ENCODE measurements around the gene UBA3.
A peak's percentile ranks its signal among the peaks of the same experiment; 100 is the strongest.

Gene UBA3

DNA sequence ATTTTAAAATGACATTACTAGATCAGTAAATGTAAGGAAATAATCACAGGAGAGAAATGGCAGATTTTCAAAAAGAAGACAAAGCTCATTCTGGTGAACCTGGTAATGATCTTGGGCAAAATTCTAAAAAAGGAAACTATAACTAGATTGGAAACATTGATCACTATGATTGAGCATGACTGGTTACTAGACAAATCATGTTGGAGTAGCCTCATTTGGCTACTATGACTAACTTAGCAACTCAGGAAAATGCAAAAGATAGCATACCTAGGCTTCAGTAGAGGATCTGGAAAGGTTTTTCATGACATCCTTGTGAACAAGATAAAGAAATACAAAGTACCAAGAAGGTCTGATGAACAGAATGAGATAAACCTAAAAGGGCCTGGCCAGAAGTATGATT, 20.5 kb downstream of the UBA3 start:
- Mint-ChIP-seq H3K27ac (peak overlapping the region; percentile 20 to 45), H3K9me3 (no peaks in the 10 kb centered on the region), H3K4me3 (no peak overlapping the region), H3K27me3 (no peaks in the 10 kb centered on the region), H3K4me1 (peaks cover 33% of the 10 kb centered on the region)
- DNase-seq, result no peak
- ATAC-seq, result no peak

DNA sequence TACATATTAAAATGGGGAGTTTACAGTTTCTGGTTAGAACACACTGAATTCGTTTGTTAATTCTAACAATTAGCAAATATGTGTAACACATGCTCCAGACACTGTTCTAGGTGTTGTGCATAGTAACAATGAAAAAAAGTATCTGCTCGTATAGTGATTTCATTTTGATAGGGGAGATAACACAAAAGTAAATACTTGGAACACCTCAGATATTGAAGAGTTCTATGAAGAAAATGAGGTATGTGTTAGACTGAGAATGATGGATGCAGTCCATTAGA, 21.3 kb downstream of the UBA3 start:
- DNase-seq (no peak), ATAC-seq (no peak)
- Mint-ChIP-seq H3K4me3 (no peak overlapping the region), H3K27me3 (no peaks in the 10 kb centered on the region), H3K4me1 (peaks cover 25% of the 10 kb centered on the region), H3K27ac (peak overlapping the region; percentile 88), H3K9me3 (no peaks in the 10 kb centered on the region)

DNA sequence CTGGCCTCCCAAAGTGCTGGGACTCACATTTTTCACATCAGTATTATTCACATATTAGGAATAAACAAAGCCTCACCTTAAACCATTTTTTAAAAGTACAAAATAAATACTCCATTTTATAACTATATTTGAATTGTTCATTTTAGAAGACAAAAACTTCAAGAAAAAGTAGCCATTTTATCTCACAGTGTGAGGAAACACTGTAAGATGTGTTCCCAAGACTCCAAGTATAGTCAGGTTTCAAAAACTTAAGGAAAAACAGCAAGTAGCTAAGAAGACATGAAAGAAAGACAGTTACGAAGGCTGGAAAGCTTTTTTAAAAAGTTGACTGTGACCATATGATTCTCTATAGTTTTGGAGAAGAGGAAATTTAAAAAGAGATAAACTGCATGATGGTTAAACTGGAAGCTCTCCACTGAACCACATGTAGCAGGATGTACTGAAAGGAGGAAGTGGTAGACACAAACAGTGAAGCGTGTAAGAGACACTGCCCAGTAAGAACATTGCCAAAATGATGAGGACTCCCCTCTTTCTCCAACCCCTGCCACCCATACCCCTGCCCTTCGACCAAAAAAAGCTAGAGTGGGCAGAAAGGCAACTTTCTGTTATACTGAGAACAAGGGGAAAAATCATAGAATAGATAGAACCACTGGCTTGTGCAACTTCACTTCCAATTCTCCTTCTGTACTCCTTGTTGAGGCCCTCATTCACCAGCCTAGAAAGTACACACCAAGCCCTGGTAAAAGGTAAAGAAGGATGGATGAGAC, 21.8 kb downstream of the UBA3 start:
- Mint-ChIP-seq H3K27ac (peak overlapping the region; percentile 88), H3K27me3 (no peaks in the 10 kb centered on the region), H3K4me3 (peak overlapping the region in 1 of 2 donors; percentile 46), H3K4me1 (peaks cover 20% of the 10 kb centered on the region), H3K9me3 (no peaks in the 10 kb centered on the region)
- DNase-seq (no peak), ATAC-seq (peak; percentile 92)

- DNase-seq (no peak), ATAC-seq (peak; percentile 4)
- H3K4me1 Mint-ChIP-seq, result peaks cover 32% of the 10 kb centered on the region
- peak overlapping the region; percentile 97 to 100 for H3K4me3 Mint-ChIP-seq
- no peaks in the 10 kb centered on the region for H3K27me3 Mint-ChIP-seq
- peak overlapping the region; percentile 93 to 98 for H3K27ac Mint-ChIP-seq
- H3K9me3 Mint-ChIP-seq, result no peaks in the 10 kb centered on the region
Measured at GRCh38 chr3:69052472-69052898, 27.7 kb downstream of the UBA3 start.

- DNase-seq (peak; percentile 94 to 96), ATAC-seq (peak; percentile 98)
- Mint-ChIP-seq H3K27ac (peak within 1 kb of the TSS; percentile 98 to 99), H3K4me3 (peak within 1 kb of the TSS; percentile 97 to 100), H3K4me1 (peaks cover 37% of the 10 kb centered on the region), H3K27me3 (no peaks in the 10 kb centered on the region), H3K9me3 (no peaks in the 10 kb centered on the region)
Measured at GRCh38 chr3:69051756-69052471, 28.3 kb downstream of the UBA3 start, which contains the start of gene TMF1. TMF1 (minus strand) TSS chr3:69052333; CDS start chr3:69052086, 247 bp downstream.

- Mint-ChIP-seq H3K4me1 (peaks cover 42% of the 10 kb centered on the region), H3K9me3 (no peaks in the 10 kb centered on the region)
Measured at GRCh38 chr3:69048990-69049389, 31.2 kb downstream of the UBA3 start.

DNA sequence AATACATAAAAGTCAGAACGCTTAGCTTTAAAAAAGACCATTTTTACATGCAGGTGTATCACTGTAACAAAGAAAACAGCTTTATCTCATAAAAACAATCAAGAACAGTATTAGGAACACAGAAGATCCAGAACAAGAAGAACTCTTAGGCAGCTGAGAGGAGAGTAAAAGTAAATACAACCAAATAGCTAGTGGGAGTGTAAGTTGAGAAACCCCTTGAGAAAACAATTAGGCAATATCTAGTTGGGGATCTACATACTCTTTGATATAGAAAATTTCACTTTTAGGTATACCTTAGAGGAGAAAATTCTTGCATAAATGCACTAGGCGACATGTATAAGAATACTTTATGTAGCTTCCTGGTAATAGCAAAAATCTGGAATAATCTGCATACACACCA, 35.6 kb downstream of the UBA3 start:
- Mint-ChIP-seq H3K4me3 (no peak overlapping the region), H3K4me1 (peaks cover 25% of the 10 kb centered on the region), H3K9me3 (no peaks in the 10 kb centered on the region), H3K27me3 (no peaks in the 10 kb centered on the region), H3K27ac (no peak overlapping the region)
- DNase-seq (no peak), ATAC-seq (no peak)

More at GRCh38 chr3:69048990-69049389, 31.2 kb downstream of the UBA3 start:
- no peaks in the 10 kb centered on the region for H3K27me3 Mint-ChIP-seq
- ATAC-seq, result no peak
- peak overlapping the region in 1 of 2 donors; percentile 42 for H3K4me3 Mint-ChIP-seq
- DNase-seq, result no peak
- no peak overlapping the region for H3K27ac Mint-ChIP-seq

- DNase-seq, result no peak
- Mint-ChIP-seq H3K4me3 (peak overlapping the region in 1 of 2 donors; percentile 12), H3K4me1 (peaks cover 6% of the 10 kb centered on the region), H3K9me3 (no peaks in the 10 kb centered on the region), H3K27me3 (no peaks in the 10 kb centered on the region), H3K27ac (peak overlapping the region in 1 of 2 donors; percentile 78)
- peak; percentile 49 for ATAC-seq
Measured at GRCh38 chr3:69033470-69033869, 46.7 kb downstream of the UBA3 start.

- Mint-ChIP-seq H3K27ac (peak overlapping the region in 1 of 2 donors; percentile 55), H3K27me3 (no peaks in the 10 kb centered on the region), H3K4me3 (no peak overlapping the region), H3K9me3 (no peaks in the 10 kb centered on the region), H3K4me1 (peaks cover 6% of the 10 kb centered on the region)
- ATAC-seq, result no peak
- DNase-seq, result no peak
Measured at GRCh38 chr3:69032737-69033136, 47.4 kb downstream of the UBA3 start.

- Mint-ChIP-seq H3K9me3 (no peaks in the 10 kb centered on the region), H3K4me1 (peaks cover 6% of the 10 kb centered on the region), H3K27me3 (no peaks in the 10 kb centered on the region), H3K27ac (peak overlapping the region in 1 of 2 donors; percentile 15), H3K4me3 (no peak overlapping the region)
- ATAC-seq, result no peak
- no peak for DNase-seq
Measured at GRCh38 chr3:69032142-69032541, 48.0 kb downstream of the UBA3 start.

DNA sequence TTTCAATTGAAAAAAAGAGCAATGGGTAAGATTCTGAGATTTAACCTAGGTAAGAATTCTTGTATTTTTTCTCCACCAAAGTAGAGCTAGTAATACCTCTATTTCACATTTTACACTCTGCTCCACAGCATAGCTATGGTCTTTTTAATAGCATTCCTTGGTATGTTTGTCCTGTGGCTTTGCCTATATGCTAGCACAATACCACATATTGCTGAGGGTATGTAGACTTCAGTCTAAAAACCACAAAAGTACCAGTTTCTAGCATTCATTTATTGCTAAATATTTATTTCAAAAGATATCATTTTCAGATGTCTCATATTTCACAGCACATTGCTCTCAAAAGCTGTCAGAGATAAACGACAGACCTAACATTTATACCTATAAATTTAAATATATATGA, 48.5 kb downstream of the UBA3 start:
- ATAC-seq (no peak), DNase-seq (no peak)
- no peak overlapping the region for H3K4me3 Mint-ChIP-seq
- peaks cover 6% of the 10 kb centered on the region for H3K4me1 Mint-ChIP-seq
- H3K27me3 Mint-ChIP-seq, result no peaks in the 10 kb centered on the region
- H3K27ac Mint-ChIP-seq, result no peak overlapping the region
- no peaks in the 10 kb centered on the region for H3K9me3 Mint-ChIP-seq

DNA sequence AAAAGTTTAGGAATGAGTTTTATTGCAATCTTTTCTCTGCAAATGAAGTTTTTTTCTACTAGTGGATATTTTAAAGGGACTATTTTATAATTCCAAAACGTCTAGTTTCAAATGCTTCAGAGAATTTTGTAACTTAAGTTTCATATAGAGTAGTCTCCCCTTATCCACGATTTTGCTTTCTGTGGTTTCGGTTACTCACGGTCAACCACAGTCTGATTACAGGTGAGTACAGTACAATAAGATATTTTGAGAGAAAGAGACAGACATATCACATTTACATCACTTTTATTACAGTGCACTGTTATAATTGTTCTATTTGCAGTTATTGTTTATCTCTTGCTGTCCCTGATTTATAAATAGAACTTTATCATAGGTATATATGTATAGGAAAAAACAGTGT, 59.3 kb downstream of the UBA3 start:
- Mint-ChIP-seq H3K27me3 (no peaks in the 10 kb centered on the region), H3K4me3 (no peak overlapping the region), H3K9me3 (no peaks in the 10 kb centered on the region), H3K4me1 (peaks cover 7% of the 10 kb centered on the region), H3K27ac (no peak overlapping the region)
- no peak for ATAC-seq
- DNase-seq, result no peak

DNA sequence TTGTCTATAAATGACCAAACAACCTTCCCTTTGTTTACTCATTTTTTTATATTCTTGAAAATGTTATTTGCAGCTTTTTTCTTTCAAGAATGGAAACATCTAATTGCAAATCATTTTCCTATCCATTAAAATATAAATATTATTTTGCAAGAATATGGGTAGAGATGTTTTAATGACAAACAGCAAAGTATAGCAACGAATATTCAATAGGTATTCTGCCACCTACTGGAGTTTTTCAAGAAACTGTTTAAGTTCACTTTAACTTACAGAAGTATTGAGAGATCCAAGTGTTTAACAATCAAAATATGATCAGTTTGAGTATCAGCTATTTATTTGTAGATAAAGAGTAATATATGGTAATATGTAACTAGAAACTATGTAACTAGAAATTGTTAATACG, 59.7 kb downstream of the UBA3 start:
- H3K4me3 Mint-ChIP-seq, result no peak overlapping the region
- DNase-seq (no peak), ATAC-seq (no peak)
- H3K27ac Mint-ChIP-seq, result no peak overlapping the region
- H3K4me1 Mint-ChIP-seq, result peaks cover 8% of the 10 kb centered on the region
- no peaks in the 10 kb centered on the region for H3K27me3 Mint-ChIP-seq
- H3K9me3 Mint-ChIP-seq, result no peaks in the 10 kb centered on the region

- Mint-ChIP-seq H3K4me3 (no peak overlapping the region), H3K9me3 (no peaks in the 10 kb centered on the region)
- ATAC-seq, result no peak
Measured at GRCh38 chr3:69016901-69017300, 63.3 kb downstream of the UBA3 start.

DNA sequence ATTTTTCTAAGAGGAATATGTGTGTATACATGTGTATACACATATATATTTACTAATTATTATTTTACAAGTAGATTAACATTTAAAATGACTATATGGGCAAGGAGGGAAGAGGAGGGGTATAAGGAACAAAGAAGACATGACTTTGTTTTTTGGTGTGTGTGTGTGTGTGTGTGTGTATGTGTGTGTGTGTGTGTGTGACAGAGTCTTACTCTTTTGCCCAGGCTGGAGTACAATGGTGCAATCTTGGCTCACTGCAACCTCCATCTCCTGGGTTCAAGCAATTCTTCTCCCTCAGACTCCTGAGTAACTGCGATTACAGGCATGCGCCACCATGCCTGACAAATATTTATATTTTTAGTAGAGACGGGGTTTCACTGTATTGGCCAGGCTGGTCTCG, 64.1 kb downstream of the UBA3 start:
- peaks cover 20% of the 10 kb centered on the region for H3K4me1 Mint-ChIP-seq
- DNase-seq (no peak), ATAC-seq (no peak)
- no peaks in the 10 kb centered on the region for H3K27me3 Mint-ChIP-seq
- H3K4me3 Mint-ChIP-seq, result no peak overlapping the region
- no peak overlapping the region for H3K27ac Mint-ChIP-seq
- no peaks in the 10 kb centered on the region for H3K9me3 Mint-ChIP-seq

More at GRCh38 chr3:69016901-69017300, 63.3 kb downstream of the UBA3 start:
- no peaks in the 10 kb centered on the region for H3K27me3 Mint-ChIP-seq
- DNase-seq, result no peak
- H3K27ac Mint-ChIP-seq, result no peak overlapping the region
- peaks cover 23% of the 10 kb centered on the region for H3K4me1 Mint-ChIP-seq

GRCh38 chr3:69014022-69014580, 66.1 kb downstream of the UBA3 start:
- Mint-ChIP-seq H3K4me3 (peak overlapping the region; percentile 85 to 89), H3K9me3 (no peaks in the 10 kb centered on the region)
- no peak for ATAC-seq

More at GRCh38 chr3:69014022-69014580, 66.1 kb downstream of the UBA3 start:
- Mint-ChIP-seq H3K27me3 (no peaks in the 10 kb centered on the region), H3K27ac (peak overlapping the region; percentile 46 to 54), H3K4me1 (peaks cover 16% of the 10 kb centered on the region)
- no peak for DNase-seq

Measured in stimulated activated naive CD8-positive, alpha-beta T cell treated with anti-CD3 and anti-CD28 coated beads, Interleukin-15, amount 100 ng/mL, for 72 hours (primary cell).